GM03348 (cell line): ENCODE results near the gene ZFP64.
"Not testable (repeated sequence)": the region's sequence is repeated elsewhere in the genome, so short reads cannot be mapped to it uniquely, and the experiment has no call there.

Experiments
- DNase-seq: peaks from one replicate; pipeline ENCODE4 v3.0.0; 2012; ENCODE audit warnings: low spot score

Gene ZFP64

DNA sequence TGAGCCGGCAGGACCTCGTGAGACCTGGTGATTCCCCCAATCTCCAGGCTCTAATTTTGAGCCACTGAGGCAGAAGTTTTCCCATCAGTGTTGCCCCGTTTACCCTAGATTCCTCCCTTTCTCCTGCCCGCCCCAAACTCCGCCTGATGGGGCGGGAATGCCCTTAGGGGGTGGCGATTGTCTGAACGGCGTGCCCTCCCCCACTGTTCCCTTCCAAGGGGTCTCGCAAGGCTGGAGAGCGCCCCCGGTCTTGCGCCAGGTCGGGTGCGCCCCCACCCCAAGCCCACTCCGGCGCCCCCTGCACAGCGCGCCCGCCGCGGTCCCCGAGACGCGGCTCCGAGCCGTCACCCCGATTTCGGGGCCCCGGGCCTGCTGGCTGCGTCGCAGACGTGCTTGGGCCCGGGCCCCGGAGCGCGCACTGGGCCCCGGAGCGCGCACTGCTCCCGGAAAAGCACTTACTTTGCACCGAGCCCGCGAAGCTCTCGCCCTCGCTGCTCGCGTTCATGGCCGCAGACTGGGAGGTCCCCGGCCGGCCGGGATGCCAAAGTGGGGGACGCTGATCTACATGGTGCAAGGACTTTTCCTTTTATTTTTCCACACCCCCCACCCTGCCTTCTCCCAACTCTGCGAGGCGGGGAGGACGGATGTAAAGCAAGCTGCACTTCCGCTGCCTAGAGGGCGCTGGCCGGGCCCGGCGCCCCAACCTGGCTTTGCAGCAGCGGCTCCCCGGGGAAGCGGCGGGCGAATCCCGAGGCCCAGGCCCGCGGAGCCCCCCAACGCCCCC lies at the start of gene ZFP64:
ZFP64 (minus strand) TSS at position 648 of the 784 bp plus-strand sequence; CDS start at position 505, 143 bp downstream.
- peak; percentile 92 for DNase-seq

DNA sequence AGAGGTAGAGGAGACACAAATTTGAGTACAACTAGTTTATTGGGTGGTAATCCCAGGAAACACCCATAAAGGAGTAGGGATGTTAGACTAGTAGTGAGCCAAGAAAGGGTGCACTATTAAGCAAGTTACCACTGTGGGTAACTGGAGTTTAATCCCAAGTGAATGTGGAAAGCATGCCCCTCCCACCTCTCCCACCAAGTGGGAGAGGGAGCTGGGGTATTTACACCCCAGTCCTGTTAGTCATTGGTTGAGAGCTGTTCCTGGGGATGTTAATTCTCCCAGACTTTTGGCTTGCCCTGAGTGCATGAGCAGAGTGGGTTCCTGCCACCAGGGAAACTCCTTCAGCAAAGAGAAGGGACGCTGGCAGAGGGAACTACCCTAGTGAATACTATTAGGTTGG lies 49.2 kb upstream of the ZFP64 start:
- DNase-seq, result no peak

DNA sequence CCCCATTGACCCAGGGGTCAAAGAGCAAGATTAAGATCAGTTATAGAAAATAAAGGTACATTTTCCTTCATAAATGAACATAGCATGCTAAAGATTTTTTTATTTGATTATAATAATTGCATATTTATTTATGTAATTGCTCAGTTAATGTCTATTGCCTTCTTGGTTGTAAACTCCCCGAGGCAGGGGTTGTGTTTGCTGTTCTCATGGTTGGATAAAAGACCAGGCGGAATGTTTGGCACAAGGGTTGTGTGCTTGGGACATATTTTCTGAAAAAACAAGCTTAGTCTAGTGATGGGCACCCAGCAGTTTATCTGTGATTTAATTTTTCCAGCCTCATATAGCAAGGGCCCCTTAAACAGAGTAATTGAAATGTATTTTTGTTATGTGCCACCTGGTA lies 47.5 kb upstream of the ZFP64 start:
- DNase-seq, result no peak

DNA sequence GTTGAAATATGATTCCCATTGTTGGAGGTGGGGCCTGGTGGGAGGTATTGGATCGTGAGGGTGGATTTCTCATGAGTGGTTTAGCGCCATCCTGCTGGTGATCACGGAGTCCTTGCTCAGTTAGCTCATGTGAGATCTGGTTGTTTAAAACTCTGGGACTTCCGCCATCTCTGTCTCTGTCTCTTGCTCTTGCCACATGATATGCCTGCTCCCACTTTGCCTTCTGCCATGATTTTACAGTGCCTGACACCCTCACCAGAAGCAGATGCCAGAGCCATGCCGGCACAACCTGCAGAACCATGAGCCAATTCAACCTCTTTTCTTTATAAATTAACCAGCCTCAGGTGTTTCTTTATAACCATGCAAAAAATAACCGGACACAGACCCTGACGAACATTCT lies 44.7 kb upstream of the ZFP64 start:
- no peak for DNase-seq

DNA sequence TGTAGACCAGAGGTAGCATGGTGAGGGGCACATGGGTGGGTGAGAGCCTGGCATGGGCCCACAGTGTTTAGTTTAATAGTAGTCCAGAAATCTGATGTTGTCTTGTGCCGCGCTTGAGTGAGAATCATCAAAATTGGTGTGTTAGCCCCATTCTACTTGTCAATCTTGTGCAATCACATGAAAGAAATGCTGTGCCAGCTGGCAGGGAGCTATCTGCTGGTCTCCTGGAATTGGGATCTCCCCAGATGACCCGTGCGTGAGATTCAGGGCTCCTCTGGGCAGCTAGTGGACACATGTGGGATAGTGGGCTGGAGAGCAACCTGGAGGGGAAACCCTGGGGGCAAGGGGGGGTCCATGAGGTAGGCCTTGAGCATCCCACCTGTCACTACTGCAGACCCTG lies 43.5 kb upstream of the ZFP64 start:
- no peak for DNase-seq

DNA sequence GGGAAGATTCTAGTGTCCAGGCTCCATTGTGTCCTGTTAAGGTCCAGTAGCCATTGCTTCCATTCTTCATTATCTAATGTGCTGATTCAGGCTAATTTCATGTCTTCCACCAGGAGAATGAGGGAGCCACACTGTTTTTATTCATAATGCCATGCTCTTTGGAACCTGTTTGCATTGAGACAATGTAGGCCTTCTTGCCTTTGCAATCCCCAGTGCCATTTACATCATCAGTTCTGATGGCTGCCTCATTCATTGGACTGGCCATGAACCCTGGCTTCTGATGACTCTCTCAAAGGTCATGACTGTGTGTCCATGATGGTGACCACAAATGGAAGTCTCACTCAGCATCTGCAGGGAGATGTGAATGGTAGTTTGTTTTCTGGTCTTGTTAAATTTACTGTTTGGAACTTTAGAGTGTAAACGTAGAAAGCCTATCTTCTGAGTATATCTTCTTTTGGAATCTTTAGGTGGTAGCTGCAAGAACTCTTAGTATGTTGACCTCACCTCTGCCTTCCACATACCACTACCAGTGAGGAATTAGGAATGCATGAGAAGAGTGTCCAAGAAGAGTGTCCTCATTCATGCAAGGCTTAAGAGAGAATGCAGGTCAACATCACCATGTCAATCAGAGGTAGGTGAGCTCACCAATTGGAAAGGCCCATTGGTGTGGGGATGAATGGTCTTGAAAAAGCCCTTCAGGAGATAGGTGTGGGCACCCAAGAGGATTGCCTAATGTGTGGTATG lies 42.9 kb upstream of the ZFP64 start:
- no peak for DNase-seq

DNA sequence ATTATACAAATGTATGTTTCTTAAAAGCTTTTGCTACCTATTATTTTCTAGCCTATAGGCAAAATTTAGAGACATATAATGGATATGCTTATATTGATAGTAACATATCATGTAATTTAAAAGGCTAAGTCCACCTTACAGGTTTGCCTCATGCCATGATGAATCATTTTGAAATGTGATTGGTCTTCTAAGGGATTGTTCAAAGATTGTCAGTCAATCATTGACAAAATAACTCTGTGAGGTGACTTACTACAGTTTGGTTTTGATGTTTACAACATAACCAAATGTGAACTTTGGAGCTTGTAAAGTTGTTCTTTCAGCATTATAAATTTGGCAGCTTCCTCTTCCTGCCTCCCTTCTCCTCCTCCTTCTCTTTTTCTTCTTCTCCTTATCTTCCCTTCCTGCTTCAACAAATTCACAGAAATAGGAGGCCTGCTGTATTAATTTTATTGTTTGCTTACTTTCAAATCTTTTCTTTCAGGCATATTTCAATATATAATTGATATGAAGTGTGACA lies 39.7 kb upstream of the ZFP64 start:
- no peak for DNase-seq

DNA sequence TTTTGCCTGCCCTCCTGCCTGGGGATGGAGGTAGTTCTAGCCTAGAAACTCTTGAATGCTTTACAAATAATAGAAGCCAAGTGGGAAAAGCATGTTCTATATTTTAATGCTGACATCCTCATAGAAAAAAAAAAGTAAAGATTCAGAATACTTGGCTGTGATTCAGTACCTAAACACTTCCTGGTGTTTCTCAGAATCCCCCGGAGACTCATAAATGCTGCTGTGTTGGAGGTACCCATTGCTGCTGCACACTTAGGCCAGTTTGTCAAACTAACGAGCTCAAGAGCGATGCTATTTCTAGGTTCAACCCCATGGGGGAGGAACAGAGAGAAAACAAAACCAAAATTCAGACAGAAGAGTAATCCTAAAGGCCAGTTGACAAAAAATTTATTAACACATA lies 38.8 kb upstream of the ZFP64 start:
- peak; percentile 9 for DNase-seq

DNA sequence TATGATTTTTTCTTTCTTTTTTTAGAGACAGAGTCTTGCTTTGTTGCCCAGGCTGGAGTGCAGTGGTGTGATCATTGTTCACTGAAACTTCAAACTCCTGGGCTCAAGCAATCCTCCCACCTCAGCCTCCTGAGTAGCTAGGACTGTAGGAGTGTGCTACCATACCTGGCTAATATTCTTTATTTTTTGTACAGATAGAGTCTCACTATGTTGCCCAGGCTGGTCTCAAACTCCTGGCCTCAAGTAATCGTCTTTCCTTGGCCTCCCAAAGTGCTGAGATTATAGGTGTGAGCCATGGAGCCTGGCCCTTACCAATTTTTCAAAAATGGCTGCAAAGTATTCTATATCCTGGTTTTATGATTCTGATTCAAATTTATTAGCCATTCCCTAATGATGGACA lies 37.8 kb upstream of the ZFP64 start:
- DNase-seq, result not testable (repeated sequence)

DNA sequence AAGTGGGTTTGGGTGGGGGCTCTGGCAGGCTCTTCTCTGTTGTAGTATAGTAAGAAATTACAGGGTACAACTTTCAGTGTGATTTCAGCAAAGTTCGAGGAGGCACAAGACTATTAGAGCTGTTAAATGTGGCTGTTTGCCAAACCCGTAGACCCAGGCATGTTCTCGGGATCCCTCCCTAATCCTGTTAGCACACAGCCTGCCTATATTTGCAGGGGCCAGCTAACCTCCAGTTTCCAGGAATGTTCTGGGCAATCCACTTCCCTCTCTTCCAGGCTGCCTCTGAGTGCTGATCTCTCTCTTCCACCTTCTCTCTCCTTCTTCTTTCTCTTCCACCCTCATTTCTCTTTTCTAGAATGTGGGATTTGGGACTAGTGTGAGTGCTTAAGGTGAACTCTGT lies 34.8 kb upstream of the ZFP64 start:
- DNase-seq, result no peak

DNA sequence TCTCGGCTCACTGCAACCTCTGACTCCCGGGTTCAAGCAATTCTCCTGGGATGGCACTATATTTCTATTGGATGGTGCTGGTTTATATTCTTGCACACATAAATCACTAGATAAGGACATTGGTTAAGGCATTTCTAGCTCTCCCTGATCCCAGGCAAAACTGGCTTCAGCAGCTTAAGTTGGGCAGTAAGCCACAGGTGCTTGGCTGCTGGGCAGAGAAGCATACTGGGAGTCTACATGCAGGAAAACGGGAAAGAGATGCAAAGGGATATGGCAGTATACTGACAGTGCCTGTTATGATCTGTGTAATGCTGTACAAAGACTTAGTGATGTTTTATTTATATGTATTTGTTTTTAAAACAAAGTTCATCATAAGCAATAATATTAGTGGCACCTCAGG lies 33.3 kb upstream of the ZFP64 start:
- DNase-seq, result no peak

DNA sequence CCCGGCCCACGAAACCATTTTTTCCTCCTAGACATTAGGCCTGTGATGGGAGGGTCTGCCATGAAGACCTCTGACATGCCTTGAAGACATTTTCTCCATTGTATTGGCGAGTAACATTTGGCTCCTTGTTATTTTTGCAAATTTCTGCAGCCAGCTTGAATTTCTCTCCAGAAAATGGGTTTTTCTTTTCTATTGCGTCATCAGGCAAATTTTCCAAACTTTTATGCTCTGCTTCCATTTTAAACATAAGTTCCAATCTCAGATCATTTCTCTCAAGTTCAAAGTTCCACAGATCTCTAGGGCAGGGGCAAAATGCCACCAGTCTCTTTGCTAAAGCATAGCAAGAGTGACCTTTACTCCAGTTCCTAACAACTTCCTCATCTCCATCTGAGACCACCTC lies 29.8 kb upstream of the ZFP64 start:
- not testable (repeated sequence) for DNase-seq

DNA sequence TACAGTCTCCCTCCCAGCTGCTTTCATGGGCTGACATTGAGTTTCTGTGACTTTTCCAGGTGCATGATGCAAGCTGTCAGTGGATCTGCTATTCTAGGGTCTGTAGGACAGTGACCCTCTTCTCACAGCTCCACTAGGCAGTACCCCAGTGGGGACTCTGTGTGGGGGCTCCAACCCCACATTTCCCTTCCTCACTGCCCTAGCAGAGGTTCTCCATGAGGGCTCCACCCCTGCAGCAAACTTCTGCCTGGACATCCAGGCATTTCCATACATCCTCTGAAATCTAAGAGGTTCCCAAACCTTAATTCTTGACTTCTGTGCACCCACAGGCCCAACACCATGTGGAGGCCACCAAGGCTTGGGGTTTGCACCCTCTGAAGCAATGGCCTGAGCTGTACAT lies 29.3 kb upstream of the ZFP64 start:
- not testable (repeated sequence) for DNase-seq

DNA sequence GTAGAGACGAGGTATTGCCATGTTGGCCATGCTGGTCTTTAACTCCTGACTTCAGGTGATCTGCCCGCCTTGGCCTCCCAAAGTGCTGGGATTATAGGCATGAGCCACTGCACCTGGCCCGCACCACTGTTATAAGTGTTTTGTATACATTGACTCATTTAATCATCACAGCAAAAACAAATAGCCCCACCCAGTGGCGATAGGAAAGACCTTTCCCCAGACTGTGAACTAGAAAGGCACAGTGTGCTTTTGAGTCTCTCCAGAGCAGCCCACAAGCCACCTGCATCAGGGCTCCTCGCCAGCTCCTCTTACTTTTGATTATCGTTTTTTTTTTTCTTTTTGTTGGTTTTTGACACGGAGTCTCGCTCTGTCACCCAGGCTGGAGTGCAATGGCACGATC lies 27.9 kb upstream of the ZFP64 start:
- DNase-seq, result no peak

DNA sequence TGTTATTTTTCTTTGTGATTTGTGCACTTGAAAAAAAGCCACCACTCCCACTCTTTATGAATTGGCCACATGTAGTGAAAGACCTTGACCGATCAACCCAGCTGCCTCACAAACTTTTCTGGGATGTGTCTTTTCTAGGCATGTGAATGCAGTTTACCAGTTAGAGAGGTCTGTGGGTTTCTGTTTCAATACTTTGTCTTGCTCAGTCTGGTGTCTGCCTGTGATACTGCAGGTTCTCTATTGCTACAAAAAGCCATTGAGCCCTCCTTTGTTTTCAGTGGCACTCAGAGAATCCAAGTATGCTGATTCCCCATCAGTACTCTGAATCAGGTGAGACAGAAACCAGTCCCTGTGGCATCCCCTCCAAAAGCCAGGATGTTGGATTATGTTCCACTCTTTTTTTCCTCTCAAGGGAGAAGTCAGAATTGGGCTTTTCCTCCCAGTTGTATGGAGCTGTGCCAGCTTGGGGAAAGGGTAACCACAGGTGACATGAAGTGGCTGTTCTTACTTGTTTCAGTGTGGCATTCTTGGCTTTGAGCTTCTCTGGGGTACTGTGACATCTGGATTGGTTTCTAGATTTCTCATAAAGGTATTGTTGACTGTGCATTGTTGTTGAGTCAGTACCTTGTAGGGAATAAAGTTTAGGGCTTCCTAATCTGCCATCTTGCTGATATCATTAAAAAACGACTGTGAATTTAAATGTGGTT lies 26.3 kb upstream of the ZFP64 start:
- no peak for DNase-seq

DNA sequence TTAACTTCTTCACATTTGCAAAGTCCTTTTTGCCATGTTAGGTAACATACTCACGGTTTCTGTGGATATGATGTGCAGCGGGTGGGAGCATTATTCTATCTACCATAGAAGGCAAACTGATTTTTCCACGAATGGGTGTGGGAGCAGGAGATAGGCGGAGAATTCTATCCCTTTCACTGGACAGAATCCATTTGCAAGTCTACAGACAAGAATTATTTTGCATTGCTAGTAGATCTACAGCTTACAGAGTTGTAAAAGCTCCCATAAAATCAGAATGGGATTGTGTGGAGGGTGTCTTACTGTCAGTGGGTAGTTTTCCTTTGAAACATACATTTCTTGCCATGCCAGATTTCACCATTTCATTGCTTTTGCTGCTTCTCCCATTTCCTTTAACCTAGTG lies 22.4 kb upstream of the ZFP64 start:
- no peak for DNase-seq

DNA sequence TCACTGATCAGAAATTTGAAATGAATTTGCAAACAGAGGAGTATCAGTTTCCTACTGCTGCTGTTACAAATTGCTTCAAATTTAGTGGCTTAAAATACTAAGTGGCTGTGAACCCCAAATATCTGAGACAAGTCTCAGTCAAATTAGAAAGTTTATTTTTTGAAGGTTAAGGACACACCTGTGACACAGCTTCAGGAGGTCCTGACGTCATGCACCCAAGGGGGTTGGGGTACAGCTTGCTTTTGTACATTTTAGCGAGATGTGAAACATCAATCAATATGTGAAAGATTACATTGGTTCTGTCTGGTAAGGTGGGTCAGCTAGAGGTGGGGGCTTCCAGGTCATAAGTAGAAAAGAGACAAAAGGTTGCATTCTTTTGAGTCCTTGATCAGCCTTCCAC lies 21.4 kb upstream of the ZFP64 start:
- no peak for DNase-seq

DNA sequence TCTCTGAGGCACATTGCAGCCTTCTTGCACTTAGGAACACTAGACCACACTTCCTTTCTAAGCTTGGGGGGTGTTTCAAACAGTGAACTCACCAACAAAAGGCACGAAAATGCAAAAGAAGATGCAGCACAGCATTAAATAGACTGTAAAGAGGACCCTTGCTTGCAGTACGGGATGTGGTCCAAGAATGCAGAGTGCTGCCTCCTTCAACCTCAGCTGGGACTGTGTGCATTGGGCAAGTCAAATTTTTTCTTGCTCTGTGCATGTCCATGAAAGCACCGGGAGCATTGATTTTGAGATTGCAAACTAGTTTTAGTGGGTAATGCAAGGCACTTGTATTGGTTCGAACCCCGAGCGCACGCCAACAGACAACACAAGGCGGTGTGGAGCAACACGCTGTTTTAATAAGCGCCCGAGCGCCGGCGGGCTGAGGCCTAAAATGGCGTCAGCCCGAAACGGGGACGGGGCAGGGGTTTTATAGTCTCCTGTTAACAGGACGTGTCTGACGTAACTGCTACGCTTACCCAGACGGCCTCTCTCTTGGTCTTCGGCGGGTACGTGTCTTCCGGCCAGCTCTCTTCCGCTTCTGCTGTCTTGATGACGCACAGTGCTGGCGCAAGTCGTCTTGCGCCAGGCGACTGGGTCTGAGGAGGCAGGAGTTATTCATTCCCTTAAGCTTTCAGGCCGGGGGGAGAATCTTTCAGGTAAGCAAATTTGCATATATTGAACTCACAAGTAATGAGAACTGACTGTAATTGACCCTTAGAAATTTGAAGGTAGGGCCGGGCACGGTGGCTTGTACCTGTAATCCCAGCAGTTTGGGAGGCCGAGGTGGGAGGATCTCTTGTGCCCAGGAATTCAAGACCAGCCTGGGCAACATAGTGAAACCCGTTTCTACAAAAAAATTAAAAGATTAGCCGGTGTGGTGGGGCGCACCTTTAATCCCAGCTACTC lies 18.7 kb upstream of the ZFP64 start:
- no peak for DNase-seq

DNA sequence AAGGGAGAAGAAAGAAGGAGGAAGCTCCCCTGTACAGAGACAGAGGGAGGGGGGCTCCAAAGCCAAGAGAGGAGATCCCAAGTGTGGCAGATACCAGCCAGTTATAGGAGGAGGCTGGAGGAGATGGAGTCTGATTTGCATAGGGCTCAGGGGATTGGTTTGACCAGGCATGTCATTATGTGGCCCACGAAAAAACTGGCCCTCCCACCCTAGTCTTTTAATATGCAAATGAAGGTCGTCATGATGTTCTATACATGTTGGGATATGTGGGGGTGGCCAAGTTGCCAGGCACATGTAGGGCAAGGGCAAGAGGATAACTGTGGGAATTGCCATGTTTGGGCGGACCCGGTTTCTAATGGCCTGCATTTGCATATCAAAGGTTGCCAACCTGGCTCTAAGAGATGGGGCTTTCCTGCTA lies 17.6 kb upstream of the ZFP64 start:
- no peak for DNase-seq

DNA sequence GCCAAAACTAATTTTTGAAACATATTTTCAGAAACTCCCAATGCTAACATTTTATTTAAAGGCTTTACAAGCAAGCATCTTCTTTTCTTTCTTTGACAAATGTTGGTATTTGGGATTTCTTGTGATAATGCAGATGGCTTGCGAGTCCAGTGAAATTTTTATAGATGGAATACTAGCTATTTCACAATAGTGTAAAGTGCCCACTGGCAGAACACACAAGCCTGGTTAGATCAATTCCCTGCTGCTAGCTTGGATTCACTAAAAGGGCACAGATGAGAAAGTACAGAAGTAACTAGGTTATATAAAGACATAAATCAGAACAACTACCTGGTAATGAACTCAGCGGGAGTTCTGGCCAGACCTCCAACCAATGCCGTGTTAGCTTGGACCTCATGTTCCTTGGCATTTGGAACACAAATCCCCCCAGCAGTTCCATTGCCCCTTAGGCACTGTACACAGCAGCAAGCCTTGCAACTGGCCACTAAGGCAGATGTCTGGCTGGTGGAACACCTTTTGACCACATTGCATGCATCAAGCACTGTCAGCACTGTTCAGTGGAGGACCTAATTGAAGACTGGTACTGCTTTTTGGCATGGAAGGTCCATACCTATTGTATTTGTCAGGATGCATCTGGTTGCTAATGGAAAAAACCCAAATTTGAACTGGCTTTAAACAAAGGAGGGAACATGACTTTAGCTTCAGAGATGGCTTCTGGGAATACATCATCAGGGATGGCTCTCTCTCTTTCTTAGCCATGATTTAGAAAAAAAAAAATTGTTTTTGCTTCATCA lies 15.6 kb upstream of the ZFP64 start:
- no peak for DNase-seq

DNA sequence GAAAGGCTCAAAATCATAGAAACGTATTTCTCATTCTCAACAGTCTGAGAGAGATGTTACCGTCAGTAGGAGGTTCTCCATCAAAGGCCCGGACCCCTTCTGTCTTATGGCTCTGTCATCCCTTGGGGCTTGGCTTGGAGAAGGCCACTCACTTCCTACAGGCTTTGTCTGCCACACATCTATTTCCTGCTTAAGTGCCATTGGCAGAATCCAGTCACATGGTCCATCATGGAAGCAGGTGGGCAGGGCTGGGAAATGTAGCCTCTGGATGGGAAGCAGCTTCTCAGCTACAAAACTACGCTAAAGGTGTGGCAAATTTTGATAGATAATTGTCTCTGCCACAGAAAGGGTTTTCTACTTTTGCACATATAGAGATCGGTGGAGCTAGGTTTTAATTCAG lies 12.6 kb upstream of the ZFP64 start:
- no peak for DNase-seq
